ENCODE data around the gene GEMIN5.

Gene GEMIN5

GRCh38 chr5:154841273-154841661 lies 96.7 kb downstream of the GEMIN5 start:
- no peak for DNase-seq

DNA sequence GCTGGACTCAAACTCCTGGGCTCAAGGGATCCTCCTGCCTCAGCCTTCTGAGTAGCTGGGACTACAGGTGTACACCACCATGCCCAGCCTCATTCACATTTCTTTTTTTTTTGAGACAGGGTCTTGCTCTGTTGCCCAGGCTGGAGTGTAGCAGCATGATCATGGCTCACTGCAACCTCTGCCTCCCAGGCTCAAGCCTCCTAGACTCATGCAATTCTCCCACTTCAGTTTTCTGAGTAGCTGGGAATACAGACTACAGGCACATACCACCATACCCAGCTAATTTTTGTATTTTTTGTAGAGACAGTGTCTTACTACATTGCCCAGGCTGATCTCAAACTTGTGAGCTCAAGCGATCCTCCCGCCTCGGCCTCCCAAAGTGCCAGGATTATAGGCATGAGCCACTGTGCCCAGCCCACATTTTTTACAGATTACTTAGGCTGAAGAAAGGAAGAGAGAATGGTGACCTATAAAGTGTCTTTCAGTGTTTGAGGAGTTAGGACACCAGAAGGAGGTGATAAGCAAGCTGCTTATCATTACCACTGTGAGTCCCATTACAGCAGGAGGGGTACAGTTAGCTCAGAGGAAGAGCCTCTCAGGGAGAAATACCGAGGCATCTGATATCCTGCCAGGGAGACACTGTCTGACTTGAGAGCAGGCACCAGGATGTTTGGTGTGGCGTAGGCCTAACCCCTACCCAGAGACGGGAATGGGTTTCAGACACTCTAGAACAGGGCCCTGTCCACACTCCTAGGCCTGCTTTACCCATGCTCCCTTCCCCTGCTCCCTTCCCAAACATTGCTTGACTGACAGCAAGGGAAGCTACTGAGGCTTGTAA lies 97.4 kb downstream of the GEMIN5 start:
- peak; percentile 29 for DNase-seq
